RWPE2 (cell line): ENCODE data around the gene WDR20.

Experiments used
- ATAC-seq: fragments of 200-7000 bp; cut with Tn5 transposase; 3 replicates; pipeline ENCODE4 v1.9.1; 2021; ENCODE audit warnings: low read depth
- DNase-seq: peaks from one replicate; pipeline ENCODE4 v3.0.0-alpha.2; 2020; ENCODE audit warnings: low spot score
- H3K27ac ChIP-seq: fragments of 450-650 bp; 2 replicates; pipeline ENCODE4 v1.5.1; 2017; ENCODE audit warnings: mild to moderate bottlenecking; ENCODE audit not compliant: poor library complexity, severe bottlenecking
- H3K27me3 ChIP-seq: fragments of 250-450 bp; sonication (Bioruptor Pico); 2 replicates; pipeline ENCODE4 v1.5.1; 2021; ENCODE audit warnings: mild to moderate bottlenecking, moderate library complexity; ENCODE audit not compliant: insufficient read depth, poor library complexity, severe bottlenecking
- H3K36me3 ChIP-seq: fragments of 250-450 bp; sonication (Bioruptor Pico); 2 replicates; pipeline ENCODE4 v1.5.1; 2020; ENCODE audit warnings: low read depth, mild to moderate bottlenecking, moderate library complexity
- H3K4me1 ChIP-seq: fragments of 250-450 bp; sonication (Bioruptor Pico); 2 replicates; pipeline ENCODE4 v1.5.1; 2021; ENCODE audit warnings: mild to moderate bottlenecking, moderate library complexity; ENCODE audit not compliant: insufficient read depth, poor library complexity, severe bottlenecking
- H3K4me3 ChIP-seq: fragments of 250-450 bp; sonication (Bioruptor Pico); 2 replicates; pipeline ENCODE4 v1.5.1; 2021; ENCODE audit warnings: mild to moderate bottlenecking, moderate library complexity; ENCODE audit not compliant: severe bottlenecking
- H3K9me3 ChIP-seq: fragments of 250-450 bp; sonication (Bioruptor Pico); 2 replicates; pipeline ENCODE4 v1.5.1; 2021; ENCODE audit warnings: mild to moderate bottlenecking, moderate library complexity; ENCODE audit not compliant: severe bottlenecking
- CTCF ChIP-seq: fragments of 450-650 bp; IDR thresholded peaks from one replicate; pipeline ENCODE4 v1.5.1; 2017; ENCODE audit warnings: mild to moderate bottlenecking, moderate library complexity; ENCODE audit not compliant: poor library complexity, severe bottlenecking

The WDR20 gene

GRCh38 chr14:102222751-102223150 lies 83.1 kb downstream of the WDR20 start:
- peaks cover 11% of the 10 kb centered on the region; the same call in 1 of the 2 replicates for H3K36me3 ChIP-seq
- no peak overlapping the region for H3K4me3 ChIP-seq
- peaks cover 13% of the 10 kb centered on the region for H3K4me1 ChIP-seq
- DNase-seq (no peak), ATAC-seq (no peak)
- H3K27ac ChIP-seq, result no peak overlapping the region
- H3K9me3 ChIP-seq, result no peaks in the 10 kb centered on the region
- TF ChIP-seq CTCF, result no peak
- H3K27me3 ChIP-seq, result no peaks in the 10 kb centered on the region

- DNase-seq (no peak), ATAC-seq (no peak)
- H3K4me3 ChIP-seq, result no peak overlapping the region
- no peak overlapping the region for H3K27ac ChIP-seq
- H3K36me3 ChIP-seq, result peaks cover 11% of the 10 kb centered on the region; the same call in 1 of the 2 replicates
- H3K27me3 ChIP-seq, result no peaks in the 10 kb centered on the region
- H3K9me3 ChIP-seq, result no peaks in the 10 kb centered on the region
- peaks cover 13% of the 10 kb centered on the region for H3K4me1 ChIP-seq
- TF ChIP-seq CTCF, result no peak
Observed at GRCh38 chr14:102223682-102224081, 84.0 kb downstream of the WDR20 start.

DNA sequence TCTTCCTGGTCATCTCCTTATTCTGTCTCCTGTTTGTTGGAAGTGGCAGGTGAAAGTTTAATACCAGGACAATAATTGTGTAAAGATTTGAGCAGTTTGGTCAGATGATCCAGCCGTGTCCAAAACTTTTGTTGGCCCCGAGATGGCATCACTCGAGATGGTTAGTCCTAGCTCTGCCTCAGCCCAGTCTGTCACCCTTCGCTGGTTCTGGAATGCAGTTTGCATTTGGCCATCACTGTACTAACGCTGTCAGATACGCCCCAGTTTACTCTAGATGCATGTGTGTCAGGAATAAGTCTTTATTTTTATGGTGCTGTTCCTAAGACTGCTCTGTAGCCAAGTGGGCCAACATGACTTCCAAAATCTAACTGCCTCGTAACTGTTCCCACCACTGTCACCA lies 85.7 kb downstream of the WDR20 start:
- Histone ChIP-seq H3K27me3 (no peaks in the 10 kb centered on the region), H3K9me3 (no peaks in the 10 kb centered on the region), H3K4me3 (no peak overlapping the region), H3K4me1 (peaks cover 9% of the 10 kb centered on the region), H3K27ac (no peak overlapping the region), H3K36me3 (peaks cover 11% of the 10 kb centered on the region; the same call in 1 of the 2 replicates)
- no peak for DNase-seq
- TF ChIP-seq CTCF, result no peak
- ATAC-seq, result no peak

- no peaks in the 10 kb centered on the region for H3K9me3 ChIP-seq
- H3K36me3 ChIP-seq, result peaks cover 11% of the 10 kb centered on the region; the same call in 1 of the 2 replicates
- DNase-seq (no peak), ATAC-seq (no peak)
- TF ChIP-seq CTCF, result no peak
- H3K4me3 ChIP-seq, result no peak overlapping the region
- H3K27ac ChIP-seq, result no peak overlapping the region
- peaks cover 3% of the 10 kb centered on the region for H3K4me1 ChIP-seq
- no peaks in the 10 kb centered on the region for H3K27me3 ChIP-seq
Observed at GRCh38 chr14:102225936-102226335, 86.2 kb downstream of the WDR20 start.

DNA sequence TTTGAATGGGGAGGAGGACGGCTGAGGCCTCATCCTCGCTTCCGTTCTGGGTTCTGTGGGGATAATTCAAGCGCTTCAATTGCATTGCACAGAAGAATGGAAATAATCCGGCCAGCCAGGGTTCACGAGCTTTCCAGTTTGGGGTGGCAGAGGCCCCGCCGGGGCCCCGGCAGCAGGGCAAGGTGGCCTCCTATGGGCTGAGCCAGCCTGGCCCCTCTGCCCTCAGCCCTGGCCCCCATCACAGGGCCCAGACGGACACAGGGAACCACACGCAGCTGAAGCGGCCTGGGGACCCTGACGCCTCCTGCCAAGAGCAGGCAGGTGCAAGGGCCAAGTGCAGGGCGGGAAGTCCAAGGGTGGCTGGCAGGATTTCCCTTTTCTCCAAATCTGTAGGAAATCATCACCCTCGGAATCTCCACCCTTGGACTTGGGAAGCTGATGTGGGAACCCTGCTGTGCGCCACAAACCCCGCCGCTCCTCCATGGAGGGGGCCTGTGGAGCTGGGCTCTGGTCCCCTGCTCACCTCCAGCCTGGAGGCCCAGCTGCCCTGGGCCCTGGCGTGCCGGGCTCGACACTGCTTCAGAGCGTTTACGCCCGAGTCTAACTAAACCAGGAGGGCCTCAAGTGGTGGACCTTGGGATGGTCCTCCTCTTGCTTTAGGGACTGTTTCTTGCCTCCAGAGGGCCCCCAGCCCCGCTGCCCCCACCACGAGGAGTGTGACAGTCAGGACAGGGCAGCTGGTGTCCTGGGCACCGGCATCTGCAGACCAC lies 86.8 kb downstream of the WDR20 start:
- no peak overlapping the region for H3K4me3 ChIP-seq
- H3K27me3 ChIP-seq, result no peaks in the 10 kb centered on the region
- no peak for TF ChIP-seq CTCF
- H3K27ac ChIP-seq, result no peak overlapping the region
- ATAC-seq, result no peak
- no peaks in the 10 kb centered on the region for H3K9me3 ChIP-seq
- DNase-seq, result no peak
- peaks cover 11% of the 10 kb centered on the region; the same call in 1 of the 2 replicates for H3K36me3 ChIP-seq
- H3K4me1 ChIP-seq, result no peaks in the 10 kb centered on the region
